Coronary artery (tissue), 2 donors: ENCODE measurements around the gene AUH.

Experiments
- DNase-seq: peaks from one replicate; pipeline ENCODE4 v3.0.0-alpha.2; 2017; ENCODE audit warnings: low spot score
- H3K27ac ChIP-seq, 2 donors: fragments of 200-600 bp; sonication (generic); one replicate each; pipeline ENCODE4 v1.5.1; 2016 to 2019
- H3K4me3 ChIP-seq: fragments of 200-600 bp; sonication (generic); 2 replicates; pipeline ENCODE4 v1.5.1; 2016; ENCODE audit warnings: mild to moderate bottlenecking, moderate library complexity
- CTCF ChIP-seq: fragments of 200-600 bp; sonication (generic); IDR thresholded peaks from one replicate; pipeline ENCODE4 v1.5.1; 2019; ENCODE audit warnings: antibody characterized with exemption

AUH gene

GRCh38 chr9:91273853-91274552 is 87.7 kb downstream of the AUH start:
- H3K27ac ChIP-seq, result no peak overlapping the region
- no peak for DNase-seq
- no peak for TF ChIP-seq CTCF
- no peak overlapping the region for H3K4me3 ChIP-seq

- no peak for TF ChIP-seq CTCF
- no peak for DNase-seq
- Histone ChIP-seq H3K27ac (no peak overlapping the region), H3K4me3 (no peak overlapping the region)
Measured at GRCh38 chr9:91271156-91271555, 90.6 kb downstream of the AUH start.

GRCh38 chr9:91269907-91270491 is 91.7 kb downstream of the AUH start:
- H3K4me3 ChIP-seq, result no peak overlapping the region
- DNase-seq, result no peak
- no peak overlapping the region for H3K27ac ChIP-seq
- TF ChIP-seq CTCF, result no peak

GRCh38 chr9:91266448-91266847 is 95.3 kb downstream of the AUH start:
- no peak overlapping the region for H3K4me3 ChIP-seq
- no peak overlapping the region for H3K27ac ChIP-seq

GRCh38 chr9:91265514-91265913 is 96.2 kb downstream of the AUH start:
- no peak for TF ChIP-seq CTCF
- H3K27ac ChIP-seq, result no peak overlapping the region
- no peak for DNase-seq
- no peak overlapping the region for H3K4me3 ChIP-seq

More at GRCh38 chr9:91266448-91266847, 95.3 kb downstream of the AUH start:
- no peak for DNase-seq
- no peak for TF ChIP-seq CTCF

- no peak overlapping the region for H3K4me3 ChIP-seq
- TF ChIP-seq CTCF, result no peak
- DNase-seq, result no peak
- no peak overlapping the region for H3K27ac ChIP-seq
Measured at GRCh38 chr9:91261417-91261816, 100.3 kb downstream of the AUH start.

- no peak for TF ChIP-seq CTCF
- Histone ChIP-seq H3K27ac (no peak overlapping the region), H3K4me3 (no peak overlapping the region)
- DNase-seq, result no peak
Measured at GRCh38 chr9:91259162-91259561, 102.6 kb downstream of the AUH start.
